ENCODE results near the gene POLD1.

POLD1 gene

GRCh38 chr19:50398675-50399367 is 14.7 kb downstream of the POLD1 start:
- H3K4me3 ChIP-seq (ENCODE audit: low read length) = no peak overlapping the region
- TF ChIP-seq CTCF (IDR thresholded peaks at IDR 0.05; ENCODE audit: insufficient read depth, low read depth, low read length, missing control alignments) = no peak
- DNase-seq (ENCODE audit: low read depth) = no peak

GRCh38 chr19:50399368-50399745 is 15.2 kb downstream of the POLD1 start:
- no peak for TF ChIP-seq CTCF (IDR thresholded peaks at IDR 0.05; ENCODE audit: insufficient read depth, low read depth, low read length, missing control alignments)
- no peak overlapping the region for H3K4me3 ChIP-seq (ENCODE audit: low read length)
- no peak for DNase-seq (ENCODE audit: low read depth)

GRCh38 chr19:50401605-50402450 is 17.7 kb downstream of the POLD1 start:
- TF ChIP-seq CTCF (IDR thresholded peaks at IDR 0.05; ENCODE audit: insufficient read depth, low read depth, low read length, missing control alignments) = no peak
- no peak overlapping the region for H3K4me3 ChIP-seq (ENCODE audit: low read length)
- DNase-seq (ENCODE audit: low read depth) = no peak

- no peak overlapping the region for H3K4me3 ChIP-seq (ENCODE audit: low read length)
- no peak for TF ChIP-seq CTCF (IDR thresholded peaks at IDR 0.05; ENCODE audit: insufficient read depth, low read depth, low read length, missing control alignments)
- no peak for DNase-seq (ENCODE audit: low read depth)
Observed at GRCh38 chr19:50402544-50403301, 18.6 kb downstream of the POLD1 start.

GRCh38 chr19:50406156-50406820 is 22.1 kb downstream of the POLD1 start:
- no peak for TF ChIP-seq CTCF (IDR thresholded peaks at IDR 0.05; ENCODE audit: insufficient read depth, low read depth, low read length, missing control alignments)
- no peak overlapping the region for H3K4me3 ChIP-seq (ENCODE audit: low read length)
- DNase-seq (ENCODE audit: low read depth) = no peak

- H3K4me3 ChIP-seq (ENCODE audit: low read length) = no peak overlapping the region
- TF ChIP-seq CTCF (IDR thresholded peaks at IDR 0.05; ENCODE audit: insufficient read depth, low read depth, low read length, missing control alignments) = no peak
- no peak for DNase-seq (ENCODE audit: low read depth)
Observed at GRCh38 chr19:50406829-50407228, 22.7 kb downstream of the POLD1 start.

Measured in epithelial cell of esophagus (primary cell).